GM18526 (cell line): ENCODE measurements around the gene TNFRSF18.

Source experiments
- POLR2A ChIP-seq: IDR thresholded peaks from 3 replicates; pipeline ENCODE4 v1.6.1; 2011; ENCODE audit not compliant: insufficient read length; ENCODE audit errors: extremely low read depth

Gene TNFRSF18

DNA sequence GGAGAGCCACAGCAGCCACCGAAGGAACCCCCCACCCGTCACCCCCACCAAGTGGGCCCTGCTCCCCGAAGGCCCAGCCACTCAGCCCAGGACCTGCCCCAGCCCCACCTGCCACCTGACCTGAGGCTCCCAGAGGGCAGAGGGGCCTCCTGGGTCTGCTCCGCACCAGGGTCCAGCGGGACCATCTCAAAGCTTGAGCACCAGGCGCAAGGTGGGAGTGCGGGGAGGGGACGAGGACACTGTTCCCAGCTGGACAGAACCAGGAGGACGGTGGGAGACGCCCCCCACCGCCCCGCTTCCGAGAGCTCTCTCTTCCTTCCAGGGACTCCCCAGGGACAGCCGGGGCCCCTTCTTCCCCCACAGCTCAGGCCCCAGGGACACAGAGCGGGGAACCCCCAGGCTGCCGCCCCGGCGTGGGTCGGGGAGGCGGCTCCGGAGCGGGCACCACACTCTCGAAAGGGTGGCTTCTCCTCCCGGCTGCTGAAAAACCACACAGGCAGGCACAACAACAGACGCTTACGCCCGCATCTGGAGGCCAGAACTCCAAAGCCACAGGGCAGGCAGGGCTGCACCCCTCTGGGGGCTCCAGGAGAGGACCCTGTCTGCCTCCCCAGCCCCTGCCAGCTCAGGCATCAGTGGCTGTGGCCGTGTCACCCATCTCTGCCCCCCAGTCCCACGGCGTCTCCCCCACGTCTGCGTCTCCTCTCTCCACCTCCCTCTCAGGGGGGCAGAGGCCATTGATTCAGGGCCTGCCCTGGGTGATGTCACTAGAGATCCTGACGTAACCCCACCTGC is 34.6 kb downstream of the TNFRSF18 start:
- no peak for TF ChIP-seq POLR2A

DNA sequence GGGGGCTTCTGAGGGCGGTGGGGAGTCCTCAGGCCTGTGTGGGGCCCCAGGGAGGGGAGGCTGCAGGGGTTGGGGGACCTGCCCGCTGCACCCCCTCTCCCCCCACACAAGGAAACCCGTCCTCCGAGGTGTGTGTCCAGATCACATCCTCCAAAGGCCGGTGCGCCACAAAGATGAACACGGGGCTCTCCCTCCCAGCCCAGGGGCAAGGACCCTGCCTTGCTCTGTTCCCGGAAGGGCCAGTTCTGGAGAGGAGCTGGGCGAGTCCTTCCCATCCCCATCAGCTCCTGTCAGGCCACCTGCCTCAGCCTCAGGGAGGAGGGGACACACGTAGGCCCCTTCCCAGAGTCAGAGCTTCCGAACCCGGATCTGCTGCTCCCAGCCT is 35.2 kb downstream of the TNFRSF18 start:
- TF ChIP-seq POLR2A = no peak

- no peak for TF ChIP-seq POLR2A
Observed at GRCh38 chr1:1170215-1171091, 35.9 kb downstream of the TNFRSF18 start.

GRCh38 chr1:1169429-1170214 is 36.8 kb downstream of the TNFRSF18 start:
- TF ChIP-seq POLR2A = no peak

DNA sequence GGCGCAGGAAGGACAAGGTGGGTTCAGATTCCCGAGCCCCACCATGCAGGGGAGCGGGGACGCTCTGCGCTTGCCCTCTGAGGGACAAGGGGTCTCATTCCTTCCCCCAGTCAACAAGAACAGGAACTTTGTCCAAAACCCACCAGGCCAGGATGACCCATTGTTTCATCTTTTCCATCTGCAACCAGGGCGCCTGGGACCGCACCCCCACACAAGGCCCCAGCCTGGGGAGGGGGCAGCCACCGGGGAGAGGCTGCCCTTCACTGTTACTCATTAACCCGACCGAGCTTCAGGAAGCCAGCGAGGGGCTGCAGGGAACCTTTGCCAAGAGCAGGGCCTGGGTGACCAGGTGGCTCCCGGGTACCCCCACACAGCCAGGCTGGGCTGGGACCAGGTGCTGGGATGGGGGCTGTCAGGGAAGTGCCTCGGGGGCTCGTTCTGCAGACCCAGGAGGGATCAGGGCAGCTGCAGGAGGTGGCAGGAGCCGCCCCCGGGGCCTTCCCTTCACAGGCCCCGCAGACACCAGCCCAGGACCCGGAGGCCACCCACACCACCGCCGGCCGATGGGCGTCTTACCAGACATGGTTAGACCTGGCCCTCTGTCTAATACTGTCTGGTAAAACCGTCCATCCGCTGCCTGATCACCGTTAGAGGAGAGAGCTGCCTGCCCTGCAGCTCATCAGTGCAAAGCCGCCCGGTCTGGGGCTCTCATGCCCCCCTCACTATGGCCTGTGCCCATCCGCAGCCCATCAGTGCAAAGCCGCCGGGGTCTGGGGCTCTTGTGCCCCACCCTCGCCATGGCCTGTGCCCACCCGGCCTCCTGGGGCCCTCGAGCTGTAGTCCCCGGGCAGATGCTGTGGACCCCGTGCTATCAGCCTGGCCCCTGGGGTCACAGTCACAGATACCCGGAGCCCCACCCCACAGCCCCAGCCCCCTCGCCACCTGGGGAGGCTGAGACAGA is 37.7 kb downstream of the TNFRSF18 start:
- no peak for TF ChIP-seq POLR2A

DNA sequence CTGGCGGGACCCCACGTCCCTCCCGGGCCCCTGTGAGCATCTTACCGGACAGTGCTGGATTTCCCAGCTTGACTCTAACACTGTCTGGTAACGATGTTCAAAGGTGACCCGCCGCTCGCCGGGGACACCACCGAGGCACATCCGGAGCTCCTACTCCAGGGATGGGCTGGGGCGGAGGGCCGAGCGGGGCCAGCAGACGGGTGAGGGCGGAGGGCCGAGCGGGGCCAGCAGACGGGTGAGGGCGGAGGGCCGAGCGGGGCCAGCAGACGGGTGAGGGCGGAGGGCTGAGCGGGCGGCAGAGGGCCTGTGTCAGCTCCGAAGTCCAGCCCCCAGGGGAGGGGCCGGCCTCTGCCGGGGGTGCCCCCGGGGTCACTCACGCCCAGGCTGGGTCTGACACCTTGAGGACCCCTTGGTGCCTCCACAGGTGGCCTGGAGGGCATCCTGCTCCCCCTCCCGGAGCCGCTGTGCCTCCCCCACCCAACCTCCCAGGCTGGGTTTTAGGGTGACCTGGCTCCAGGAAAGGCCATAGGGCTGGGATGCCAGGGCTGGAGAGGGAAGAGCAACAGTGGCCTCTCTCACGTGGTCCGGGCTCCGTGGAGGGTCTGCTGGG is 38.4 kb downstream of the TNFRSF18 start:
- TF ChIP-seq POLR2A = no peak

DNA sequence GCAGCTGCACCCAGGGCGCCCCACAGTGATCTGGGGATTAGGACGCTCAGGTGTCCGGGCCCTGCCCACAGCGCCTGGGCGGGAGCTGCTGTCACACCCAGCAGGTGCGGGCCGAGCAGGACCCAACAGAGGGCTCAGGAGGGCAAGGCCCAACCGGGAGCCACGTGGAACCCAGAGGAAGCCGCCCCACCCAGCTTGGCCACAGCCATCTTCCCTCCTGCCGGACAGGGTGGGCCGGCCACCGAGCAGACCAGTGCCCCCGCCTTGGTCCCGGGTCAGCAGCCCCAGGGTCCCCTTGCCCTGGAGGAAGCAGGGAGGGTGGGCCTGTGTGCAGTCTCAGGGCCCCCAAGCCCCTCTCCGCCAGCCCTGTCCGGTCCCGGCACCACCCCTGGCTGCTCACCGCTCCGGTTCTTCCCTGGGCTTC is 39.0 kb downstream of the TNFRSF18 start:
- TF ChIP-seq POLR2A = no peak

DNA sequence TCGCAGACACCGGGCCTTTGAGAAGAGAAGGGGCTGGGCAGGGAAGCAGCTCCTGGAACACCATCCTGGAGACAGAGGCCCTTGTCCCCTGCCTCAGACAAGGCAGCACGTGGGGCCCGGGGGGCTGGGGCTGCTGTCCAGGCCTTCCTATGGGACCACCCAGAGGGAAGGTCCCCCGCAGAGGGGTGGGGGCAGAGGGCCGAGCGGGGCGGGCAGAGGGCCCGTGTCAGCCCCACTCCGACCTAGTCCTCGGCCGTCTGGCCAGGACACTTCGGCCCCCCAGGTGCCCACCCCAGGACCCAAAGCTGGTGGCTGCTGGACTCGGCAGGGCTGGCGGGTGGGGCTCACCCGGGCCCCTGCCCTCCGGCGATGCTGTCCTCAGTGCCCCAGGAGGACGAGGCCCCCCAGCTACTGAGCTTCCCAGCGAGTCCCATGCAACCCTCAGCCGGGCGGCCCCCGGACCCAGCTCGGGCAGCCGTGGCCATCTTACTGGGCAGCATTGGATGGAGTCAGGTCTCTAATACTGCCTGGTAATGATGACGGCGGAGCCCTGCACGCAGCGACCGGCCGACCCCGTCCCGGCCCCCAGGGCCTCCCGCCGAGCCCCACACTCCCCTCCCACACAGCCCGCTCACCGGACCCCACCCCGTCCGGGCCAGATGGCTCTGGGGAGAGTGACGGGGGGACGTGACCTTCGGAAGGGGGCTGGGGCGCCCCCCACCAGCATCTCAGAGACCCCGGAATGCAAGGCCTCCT is 39.6 kb downstream of the TNFRSF18 start:
- no peak for TF ChIP-seq POLR2A

DNA sequence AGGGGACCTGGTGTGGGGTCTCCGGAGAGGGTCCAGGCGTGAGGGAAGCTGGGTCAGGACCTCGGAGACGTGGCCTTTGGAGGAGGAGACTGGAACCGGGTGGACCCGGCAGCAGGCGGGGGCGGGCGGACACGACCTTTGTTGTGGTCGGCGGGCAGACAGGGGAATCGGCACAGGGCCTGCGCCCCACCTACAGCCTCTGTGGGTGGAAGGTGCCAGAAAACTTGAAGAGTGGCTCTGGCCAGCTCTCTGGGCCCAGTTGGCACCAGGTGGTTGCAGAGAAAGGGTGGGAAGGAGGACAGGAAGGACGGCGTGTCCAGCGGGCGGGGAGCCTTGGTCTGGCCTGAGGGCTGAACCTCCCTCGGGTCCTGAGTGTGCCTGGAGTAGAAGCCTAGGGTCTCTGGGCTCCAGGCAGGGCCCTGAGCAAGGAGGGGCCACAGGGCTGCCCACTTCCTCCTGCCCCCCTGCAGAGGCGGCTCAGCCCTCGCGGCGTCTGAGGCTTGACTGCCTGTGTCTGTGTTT is 40.4 kb downstream of the TNFRSF18 start:
- no peak for TF ChIP-seq POLR2A

DNA sequence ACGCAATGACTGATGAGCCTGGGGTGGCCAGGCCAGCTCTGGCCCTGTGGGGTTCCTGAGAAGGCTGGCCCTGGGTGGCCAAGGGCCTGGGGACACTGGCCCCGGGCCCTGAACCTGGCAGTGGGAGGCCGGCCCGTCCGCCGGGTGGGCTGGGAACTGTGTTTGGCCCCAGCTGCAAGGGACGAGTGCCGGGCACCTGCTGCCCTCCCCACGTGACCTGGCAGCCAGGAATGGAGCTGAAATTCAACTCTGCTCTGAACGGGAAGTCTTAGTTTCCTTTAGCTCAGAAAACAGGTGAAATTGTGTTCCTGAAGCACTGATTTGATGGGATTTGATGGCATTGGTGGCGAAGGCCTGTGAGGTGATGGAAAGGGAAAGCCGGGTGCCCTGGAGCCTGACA is 40.9 kb downstream of the TNFRSF18 start:
- TF ChIP-seq POLR2A = no peak

- TF ChIP-seq POLR2A = no peak
Observed at GRCh38 chr1:1164701-1165451, 41.5 kb downstream of the TNFRSF18 start.

DNA sequence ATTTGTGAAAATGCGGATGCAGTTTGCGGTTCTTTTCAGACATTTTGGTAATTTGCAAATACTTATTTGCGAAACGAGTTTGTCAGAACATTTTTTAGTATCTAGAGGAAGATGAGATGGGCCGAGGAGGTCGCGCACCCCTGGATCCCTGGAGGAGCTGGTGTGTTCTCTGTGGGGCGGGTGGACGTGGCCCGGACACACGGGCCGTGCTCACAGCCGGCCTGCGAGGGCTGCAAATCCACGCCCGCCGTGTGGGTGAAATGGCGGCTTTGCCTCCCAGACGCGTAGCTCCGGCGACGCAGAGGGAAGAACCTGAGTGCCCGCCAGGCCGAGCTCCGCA is 42.1 kb downstream of the TNFRSF18 start:
- TF ChIP-seq POLR2A = no peak
